Activated T-cell treated with anti-CD3 and anti-CD28 coated beads, Interleukin-2, amount 50 U/mL, for 48 hours (primary cell): ENCODE measurements around the gene FBXO44.

Source experiments
- DNase-seq, 2 experiments: peaks; one replicate each; pipeline ENCODE4 v3.0.0-alpha.2; 2020

The FBXO44 gene

DNA sequence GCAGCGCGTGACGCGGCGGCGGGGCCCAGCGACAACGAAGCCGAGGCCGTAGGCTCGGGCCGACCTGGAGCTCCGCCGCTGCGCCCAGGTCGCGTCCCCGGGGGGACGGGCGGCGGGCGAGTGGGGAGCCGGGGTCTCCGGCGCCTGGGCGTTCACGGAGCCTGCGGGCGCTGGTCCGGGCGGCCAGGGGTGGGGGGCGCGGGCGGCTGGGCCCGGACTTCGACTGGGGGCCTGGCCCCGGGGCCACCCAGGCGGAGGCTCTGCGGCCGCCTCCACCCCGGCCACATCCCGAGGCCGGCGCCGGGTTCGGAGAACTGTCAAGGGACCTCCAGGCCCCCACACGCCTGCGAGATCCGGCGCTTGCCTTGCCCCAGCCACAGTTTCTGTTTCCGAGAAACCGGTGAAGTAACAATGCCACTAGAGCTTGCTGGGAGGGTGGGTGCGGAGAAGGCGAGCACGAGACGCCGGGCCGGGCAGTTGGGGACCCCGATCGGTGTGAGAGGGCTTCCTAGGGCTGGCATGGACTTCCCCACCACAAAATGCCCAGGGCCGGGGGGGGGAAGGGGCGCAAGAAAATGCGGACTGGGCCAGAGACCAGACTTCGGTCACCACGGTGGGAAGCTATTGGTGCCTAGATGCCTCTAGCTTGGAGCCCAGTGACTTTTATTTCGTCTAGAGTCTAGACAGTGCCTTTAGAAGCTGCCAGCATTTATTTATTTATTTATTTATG is 9.8 kb downstream of the FBXO44 start:
- peak; percentile 67 to 73 for DNase-seq

DNA sequence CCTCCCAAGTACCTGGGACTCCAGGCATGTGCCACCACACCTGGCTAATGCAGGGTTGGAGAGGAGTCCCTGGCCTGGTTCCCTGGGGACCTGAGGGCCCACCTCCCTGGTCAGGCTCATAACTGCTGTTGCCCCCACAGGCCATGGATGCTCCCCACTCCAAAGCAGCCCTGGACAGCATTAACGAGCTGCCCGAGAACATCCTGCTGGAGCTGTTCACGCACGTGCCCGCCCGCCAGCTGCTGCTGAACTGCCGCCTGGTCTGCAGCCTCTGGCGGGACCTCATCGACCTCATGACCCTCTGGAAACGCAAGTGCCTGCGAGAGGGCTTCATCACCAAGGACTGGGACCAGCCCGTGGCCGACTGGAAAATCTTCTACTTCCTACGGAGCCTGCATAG is 13.8 kb downstream of the FBXO44 start:
- no peak for DNase-seq

DNA sequence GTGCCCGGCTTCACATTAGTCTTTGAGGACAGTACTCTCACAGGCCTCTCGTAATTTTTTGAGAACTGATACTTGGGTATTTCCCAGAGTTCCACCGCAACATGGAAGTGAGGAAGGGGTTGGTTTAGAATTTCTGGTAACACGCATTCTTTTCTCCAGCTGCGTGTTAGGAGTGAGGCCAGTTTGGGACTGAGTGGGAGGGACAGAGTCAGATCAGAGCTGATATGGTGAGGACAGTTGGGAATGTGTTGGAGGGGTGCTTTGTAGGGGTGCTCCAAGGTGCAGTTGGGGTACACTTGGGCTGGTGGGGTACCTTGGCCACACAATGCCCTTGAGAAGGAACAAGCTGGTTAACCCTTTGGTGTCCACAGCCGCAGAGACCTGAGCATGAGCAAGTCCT is 16.1 kb downstream of the FBXO44 start:
- no peak for DNase-seq

DNA sequence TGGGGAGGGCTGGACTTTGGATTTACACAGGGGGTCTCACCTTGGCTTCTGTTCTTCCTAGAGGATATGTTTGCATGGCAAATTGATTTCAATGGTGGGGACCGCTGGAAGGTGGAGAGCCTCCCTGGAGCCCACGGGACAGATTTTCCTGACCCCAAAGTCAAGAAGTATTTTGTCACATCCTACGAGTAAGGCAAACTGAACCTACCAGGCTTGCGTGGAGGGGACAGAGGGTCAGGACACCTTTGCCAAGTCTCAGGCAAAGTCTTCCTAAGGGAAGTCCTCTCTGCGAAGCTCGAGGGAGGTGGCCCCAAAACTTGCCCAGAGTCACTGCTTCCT is 16.5 kb downstream of the FBXO44 start:
- DNase-seq = no peak

DNA sequence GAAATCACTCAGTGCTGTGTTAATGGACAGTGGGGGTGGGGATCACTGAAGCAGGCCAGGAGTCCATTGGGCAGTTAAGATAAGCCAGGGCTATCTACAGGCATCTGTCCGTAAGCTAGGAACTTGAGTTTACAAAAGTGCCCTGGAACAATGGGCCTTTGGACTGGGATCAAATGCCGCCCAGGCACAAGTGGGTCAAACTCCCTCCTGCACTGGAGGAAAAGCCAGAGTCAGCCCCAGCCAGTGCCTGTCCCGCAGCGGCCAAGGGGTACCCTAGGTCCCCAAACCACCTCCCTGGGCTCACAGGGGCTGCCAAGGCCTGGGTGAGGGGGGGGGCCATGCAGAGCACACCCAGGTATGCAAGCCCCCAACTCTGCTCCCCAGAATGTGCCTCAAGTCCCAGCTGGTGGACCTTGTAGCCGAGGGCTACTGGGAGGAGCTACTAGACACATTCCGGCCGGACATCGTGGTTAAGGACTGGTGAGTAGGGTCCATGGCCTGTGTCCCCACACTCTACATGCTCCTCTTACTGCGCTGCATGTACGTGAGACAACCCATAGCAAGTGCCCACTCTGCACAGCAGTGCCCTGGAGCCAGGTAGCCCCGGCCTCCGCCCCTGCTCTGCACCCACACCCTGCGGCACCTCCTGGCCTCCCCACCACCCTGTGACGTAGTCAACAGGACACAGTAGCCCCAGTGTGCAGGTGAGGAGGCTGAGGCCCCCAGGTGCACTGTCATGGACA is 17.0 kb downstream of the FBXO44 start:
- no peak for DNase-seq

DNA sequence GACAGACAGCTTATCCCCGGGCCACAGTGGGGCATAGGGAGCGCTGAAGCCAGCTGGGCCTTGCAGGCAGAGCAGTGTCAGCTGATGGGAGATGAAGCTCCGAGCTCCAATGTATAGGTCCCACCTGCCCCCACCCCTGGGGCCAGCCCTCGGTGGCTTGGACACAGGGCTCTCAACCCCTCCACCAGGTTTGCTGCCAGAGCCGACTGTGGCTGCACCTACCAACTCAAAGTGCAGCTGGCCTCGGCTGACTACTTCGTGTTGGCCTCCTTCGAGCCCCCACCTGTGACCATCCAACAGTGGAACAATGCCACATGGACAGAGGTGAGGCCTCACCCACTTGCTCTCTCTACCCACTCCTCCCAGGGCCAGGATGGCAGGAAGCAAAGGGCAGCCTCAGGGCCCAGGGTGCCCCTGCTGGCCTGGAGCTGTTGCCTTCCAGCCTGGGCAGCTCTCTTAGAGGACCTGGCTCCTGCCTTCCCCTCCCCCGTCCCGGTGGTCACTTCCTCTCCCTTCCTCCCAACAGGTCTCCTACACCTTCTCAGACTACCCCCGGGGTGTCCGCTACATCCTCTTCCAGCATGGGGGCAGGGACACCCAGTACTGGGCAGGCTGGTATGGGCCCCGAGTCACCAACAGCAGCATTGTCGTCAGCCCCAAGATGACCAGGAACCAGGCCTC is 18.6 kb downstream of the FBXO44 start:
- DNase-seq = no peak

DNA sequence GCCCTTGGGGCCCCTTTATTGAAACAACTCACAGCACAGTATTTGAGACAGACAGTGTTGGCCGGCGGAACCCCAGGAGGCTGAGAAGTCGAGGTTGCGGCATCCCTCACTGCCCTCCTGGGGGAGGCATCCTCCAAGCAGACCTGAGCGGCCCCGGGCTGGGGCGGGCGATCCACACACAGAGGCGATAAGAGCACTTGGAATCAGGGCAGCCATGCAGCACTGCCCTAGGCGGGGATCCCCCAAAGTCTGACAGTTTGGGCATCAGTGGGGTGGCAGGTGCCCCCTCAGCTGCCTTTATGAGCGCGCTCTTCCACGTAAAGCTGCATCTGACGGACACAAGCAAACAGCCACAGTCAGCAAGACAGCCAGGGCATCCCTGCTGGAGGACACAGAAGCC is 19.8 kb downstream of the FBXO44 start:
- no peak for DNase-seq

DNA sequence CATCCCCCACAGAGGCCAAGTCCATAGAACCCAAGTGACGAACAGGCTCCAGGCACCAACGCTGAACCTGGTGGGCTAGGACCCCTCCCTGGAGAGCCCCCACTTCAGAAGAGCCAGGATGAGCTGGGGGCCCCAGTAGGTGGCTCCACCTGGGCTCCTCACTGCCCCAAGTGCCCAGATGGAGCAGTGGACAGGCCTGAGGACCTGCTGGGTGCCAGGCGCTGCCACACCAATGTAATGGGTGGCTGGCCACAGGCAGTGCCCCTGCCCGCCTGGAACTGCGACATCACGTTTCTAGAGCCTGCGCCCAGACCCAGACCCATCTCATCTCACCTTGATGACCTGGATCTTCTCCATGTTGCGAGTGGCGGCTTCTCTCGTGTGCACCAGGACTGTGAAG is 20.6 kb downstream of the FBXO44 start:
- no peak for DNase-seq

DNA sequence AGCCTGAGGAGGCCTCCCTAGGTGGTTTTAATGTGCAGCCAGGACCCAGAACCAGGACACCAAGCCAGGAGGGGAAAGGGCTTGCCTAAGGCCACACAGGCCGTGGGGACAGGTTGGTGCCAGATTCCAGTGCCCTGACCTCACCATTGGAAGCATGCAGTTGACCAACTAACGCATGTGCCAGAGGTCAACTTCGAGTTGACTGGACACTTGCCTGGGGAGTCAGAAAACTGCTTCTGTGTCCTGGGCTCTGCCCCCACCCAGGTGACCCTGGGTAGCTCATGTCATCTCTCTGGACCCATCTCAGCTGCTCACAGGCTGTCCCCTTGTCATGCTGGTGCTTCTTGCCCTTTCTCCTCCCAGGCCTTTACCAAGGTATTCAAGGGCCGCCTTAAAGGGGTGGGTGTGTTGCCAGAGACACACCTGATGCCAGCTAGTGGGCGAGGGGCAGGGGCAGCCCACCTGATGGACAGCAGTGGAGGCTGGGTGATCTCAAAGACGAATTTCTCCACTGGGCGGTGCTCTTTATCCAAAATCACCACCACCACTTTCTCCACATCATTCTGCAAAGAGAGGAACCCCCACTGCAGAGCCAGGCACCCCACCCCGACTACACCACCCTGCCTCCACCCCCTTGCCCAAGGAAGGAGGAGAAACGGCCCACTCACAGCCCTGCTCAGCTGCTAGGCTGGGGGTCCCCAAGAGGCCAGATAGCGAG is 21.9 kb downstream of the FBXO44 start:
- no peak for DNase-seq

DNA sequence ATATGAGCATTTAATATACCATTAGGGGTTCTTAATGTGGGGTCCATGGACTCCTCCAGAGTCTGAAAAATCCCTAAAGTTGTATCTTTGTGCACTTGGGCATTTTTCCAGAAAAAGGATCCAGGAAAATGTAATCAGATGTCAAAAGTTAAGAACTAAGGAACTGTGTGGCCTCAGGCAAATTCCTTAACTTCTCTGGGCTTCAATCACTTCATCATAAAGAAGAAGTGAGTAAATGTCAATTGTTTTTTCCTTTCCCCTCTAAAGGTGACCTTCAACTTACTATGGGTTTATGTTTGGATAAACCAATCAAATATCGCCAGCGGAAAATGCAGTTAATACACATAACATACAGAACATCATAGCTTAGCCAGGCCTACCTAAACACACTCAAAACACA is 23.8 kb downstream of the FBXO44 start:
- no peak for DNase-seq

DNA sequence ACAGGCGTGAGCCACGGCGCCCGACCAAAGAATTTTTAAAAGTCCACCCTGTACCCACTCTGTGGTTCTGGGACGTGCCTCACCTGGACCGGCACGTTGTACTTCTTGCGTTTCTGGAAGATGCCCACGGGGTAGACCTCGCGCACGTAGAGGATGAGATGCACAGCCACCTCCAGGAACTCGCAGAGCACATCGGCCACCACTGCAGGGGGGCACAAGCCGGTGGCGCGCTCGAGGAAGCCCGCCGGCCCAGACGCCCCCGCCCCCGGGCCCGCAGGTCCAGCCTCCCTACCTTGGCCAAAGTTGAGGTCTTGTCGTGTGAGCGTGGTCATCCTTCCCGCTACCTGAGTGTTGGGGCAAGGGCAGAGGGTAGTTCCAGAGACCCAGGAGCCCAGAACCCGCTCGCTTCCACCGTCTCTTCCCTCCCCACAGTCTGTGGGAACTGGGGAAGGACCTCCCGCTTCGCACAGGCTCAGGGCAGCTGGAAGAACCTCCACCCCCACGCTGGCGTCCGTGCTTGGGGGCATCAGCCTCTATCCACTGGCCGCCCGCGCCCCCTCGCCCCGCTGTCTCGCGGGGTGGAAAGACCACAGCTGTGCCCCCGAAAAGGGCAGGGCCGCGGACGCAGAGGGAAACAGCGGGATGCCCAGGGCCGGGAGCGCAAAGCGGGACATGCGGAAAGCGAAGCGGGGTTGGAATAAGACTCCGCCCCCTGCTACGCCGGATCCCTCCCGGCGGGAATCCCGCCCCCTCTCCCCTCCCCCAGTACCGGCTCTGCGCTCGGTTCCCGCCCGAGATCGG is 25.8 kb downstream of the FBXO44 start:
- DNase-seq = no peak

DNA sequence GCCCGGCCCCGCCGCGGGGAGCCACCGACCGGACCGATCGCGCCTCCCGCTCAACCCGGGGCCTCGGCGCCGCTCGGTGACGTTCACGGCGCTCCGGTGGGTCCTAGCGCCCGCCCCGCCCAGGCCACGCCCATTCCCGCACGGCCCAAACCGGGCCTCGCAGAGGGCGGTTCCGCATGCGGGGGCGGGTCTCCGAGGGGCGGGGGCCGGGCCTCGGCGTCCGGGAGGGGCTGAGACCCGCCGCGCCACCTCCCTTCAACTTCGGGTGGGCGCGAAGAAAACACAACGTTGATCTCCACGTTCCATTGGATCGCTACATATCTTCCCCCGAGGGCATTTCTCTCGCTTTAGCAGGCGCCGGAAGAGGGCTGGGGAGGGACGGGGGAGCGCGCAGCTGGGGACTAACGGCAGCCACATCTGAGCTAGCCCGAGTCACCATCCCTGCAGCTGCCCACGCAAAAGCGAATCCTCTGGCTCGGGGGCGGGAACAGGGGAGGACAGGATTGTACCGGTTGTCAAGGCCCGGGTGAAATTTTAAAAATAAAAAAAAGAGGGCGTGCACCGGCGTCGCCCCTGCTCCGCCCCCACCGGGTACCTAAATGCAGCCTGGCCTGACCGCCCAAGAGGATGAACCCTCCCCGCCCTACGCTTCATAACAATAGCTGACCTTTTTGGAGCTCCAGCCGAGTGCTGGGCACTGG is 26.5 kb downstream of the FBXO44 start, which contains the start of gene MAD2L2:
Gene MAD2L2, minus strand, starts transcription at position 78 of the 701 bp plus-strand sequence. CDS start 547 bp downstream, outside the sequence.
- peak; percentile 93 to 94 for DNase-seq

DNA sequence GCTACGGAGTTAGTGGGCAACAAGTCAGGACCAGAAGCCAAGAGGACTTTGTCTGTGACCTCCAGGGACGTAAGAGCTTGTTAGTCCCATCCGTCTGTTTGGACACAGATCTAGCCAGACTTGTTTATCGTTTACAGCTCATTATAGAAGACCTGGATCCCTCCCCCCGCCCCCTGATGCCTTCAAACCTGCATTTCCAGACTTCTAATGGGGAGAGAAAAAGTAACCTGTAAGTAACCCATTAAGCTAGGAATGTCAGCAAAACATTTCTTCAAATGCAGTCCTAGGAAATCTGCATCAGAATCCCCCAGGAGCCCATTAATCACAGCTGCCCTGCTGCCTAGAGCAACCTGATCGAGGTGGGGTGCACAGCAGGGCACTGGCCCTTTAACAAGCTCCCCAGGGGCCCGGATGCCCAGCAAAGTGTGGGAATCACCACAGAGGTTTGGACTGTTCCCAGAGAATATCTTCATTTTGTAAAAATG is 27.7 kb downstream of the FBXO44 start:
- no peak for DNase-seq

DNA sequence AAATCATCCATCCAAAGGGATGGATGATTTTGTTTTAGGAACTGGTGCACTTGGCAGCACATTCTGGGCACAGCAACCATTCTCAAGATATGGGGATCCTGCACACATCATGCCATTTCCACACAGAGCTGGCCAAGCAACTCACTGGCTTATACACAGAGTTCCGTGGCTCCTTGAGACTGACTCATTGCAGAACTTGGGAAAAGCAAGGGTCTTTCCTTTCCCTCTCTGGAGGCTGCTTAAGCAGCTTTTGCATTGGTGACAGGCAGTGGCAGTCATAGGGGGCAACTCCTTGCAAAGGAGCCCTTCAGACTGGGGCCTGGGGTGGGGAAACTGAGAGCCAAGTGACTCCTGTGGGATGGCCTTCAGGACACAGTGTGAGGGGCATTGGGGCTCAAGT is 28.1 kb downstream of the FBXO44 start:
- no peak for DNase-seq

DNA sequence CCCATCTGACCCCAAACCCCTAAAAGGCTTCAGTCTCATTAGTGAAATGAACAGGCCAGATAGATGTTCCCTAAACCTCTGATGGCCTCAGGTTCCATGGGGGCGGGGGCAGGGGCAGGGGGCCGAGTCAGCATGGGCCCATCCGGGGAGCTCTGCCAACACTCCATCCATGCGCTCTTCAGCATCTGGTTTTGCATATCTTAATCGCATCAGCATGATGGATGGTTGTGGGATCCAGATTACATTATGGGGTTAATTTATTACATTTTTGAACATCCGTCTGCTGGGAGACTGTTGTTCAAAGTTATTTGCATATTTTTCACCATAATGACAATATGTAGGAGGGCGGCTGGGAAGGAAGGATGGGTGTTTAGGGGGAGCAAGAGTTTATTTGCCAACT is 29.4 kb downstream of the FBXO44 start:
- no peak for DNase-seq

DNA sequence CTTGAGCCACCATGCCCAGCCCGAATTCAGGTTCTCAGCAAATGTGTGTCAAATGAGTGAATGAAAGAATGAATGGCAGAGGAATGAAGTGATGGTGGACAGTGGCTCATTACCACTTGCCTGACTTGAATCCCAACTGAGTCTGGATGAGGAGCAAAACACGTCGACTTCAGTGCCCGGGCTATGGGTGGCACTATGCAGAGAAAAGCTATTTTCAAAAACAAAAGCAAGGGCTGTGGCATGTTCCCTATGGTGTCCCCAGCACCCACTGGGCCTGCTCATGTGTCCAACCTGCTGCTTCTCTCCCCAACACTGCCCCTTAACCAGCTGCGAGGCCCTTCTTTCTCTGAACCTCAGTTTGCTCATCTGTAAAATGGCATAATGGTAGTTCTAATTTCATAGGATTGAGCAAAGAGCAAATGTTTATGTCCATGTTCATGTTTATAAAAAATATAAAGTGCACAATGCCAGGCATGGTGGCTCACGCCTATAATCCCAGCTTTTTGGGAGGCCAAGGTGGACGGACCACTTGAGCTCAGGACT is 30.6 kb downstream of the FBXO44 start:
- DNase-seq = no peak

DNA sequence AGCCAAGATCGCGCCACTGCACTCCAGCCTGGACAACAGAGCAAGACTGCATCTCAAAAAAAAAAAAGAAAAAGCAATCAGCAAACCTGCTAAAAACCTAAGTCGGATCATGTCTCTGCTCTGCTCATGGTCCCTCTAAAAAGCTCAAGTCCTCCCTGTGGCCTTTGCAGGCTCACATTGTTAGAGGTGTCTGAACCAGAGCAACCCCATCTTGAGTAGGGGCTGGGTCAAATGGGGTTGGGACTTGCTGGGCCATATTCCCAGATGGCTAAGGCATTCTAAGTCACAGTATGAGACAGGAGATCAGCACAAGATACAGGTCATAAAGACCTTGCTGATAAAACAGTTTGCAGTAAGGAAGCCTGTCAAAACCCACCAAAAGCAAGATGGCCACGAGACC is 33.8 kb downstream of the FBXO44 start:
- DNase-seq = no peak

DNA sequence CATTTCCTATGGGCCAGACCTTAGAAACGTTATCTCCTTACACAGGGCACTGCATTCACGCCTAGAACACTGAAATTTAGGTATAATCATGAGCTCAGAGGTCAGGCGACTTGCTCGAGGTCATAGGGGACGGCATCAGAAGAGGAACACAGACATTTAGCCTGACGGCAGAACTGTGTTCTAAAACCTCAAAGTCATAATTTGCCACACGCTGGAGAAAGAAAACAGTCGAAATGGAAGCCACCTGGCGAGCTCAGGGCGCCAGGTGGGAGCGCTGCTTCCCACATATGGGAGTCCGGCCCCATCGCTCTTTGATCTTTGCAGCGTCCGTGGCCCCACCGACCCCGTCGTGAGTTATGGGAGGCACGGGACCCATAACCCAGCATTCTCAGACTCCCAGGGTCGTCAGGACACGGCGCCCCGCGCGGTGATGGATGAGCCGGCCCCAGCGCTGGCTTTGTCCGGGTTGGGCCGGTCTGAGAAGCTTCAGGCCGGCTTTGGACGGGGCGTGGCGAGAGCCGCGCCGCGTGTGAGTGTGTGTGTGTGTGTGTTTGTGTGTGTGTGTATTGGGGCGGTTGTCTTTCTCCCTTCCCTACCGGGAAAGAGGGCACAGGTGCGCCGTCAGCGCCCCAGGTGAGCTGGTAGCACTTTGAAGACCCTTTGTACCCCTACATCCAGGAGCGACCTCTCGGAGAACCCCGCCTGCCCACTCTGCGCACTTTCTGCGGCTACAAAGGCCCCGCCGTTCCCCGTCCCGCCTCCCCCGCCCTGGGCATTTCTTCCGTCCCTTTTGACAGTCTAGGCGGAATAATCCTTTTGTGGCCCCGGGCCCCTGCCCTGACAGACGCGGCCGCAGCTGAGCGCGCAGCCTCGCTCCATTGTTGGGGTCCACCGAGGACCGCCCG is 36.0 kb downstream of the FBXO44 start:
- DNase-seq = peak in 1 of 2 experiments; percentile 28

DNA sequence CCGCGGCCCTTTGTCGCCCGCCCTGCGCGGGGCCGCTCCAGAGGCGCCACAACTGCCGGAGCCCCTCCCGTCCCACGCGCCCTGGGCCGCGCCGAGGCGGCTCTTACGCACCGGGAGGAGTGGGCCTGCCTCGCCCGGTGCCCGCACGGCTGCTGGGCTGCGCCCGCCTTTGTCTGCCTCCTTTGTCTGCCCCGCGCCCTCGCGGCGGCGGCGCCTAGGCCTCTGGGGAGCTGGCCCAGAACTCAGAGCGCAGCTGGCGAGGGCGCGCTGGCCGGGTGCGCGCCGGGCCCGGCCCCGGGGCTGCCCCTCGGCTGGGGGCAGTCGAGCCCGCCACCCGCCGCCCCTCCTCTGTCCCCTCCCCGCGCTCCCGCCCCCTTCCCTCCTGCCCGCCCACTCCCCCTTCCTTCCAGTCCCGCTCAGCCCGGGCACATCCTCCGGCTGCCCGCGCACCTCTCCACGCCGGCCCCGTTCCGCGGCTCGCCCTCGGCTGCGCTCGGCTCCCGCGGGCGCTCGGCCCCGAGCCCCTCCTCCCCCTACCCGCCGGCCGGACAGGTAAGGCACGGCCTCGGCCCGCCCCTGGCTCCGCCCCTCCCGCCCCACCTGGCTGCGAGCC is 36.7 kb downstream of the FBXO44 start, which contains the start of gene DRAXIN:
Gene DRAXIN, plus strand, starts transcription at position 409 of the 613 bp plus-strand sequence. CDS start 14,549 bp downstream, outside the sequence.
- DNase-seq = peak; percentile 25 to 34
